Epidermal melanocyte (primary cell): ENCODE measurements around the gene AGAP2.
A peak's percentile ranks its signal among the peaks of the same experiment; 100 is the strongest.
"Not testable (repeated sequence)": the region's sequence is repeated elsewhere in the genome, so short reads cannot be mapped to it uniquely, and the experiment has no call there.

ENCODE experiments used
- DNase-seq: peaks from one replicate; pipeline ENCODE4 v3.0.0; 2011; ENCODE audit warnings: low spot score; ENCODE audit not compliant: insufficient read length

Gene AGAP2

GRCh38 chr12:57698414-57698813 is 40.1 kb downstream of the AGAP2 start:
- no peak for DNase-seq

- no peak for DNase-seq
Measured at GRCh38 chr12:57697076-57697475, 41.5 kb downstream of the AGAP2 start.

GRCh38 chr12:57695770-57696432 is 42.6 kb downstream of the AGAP2 start:
- DNase-seq, result no peak

- no peak for DNase-seq
Measured at GRCh38 chr12:57694459-57695019, 44.0 kb downstream of the AGAP2 start.

- DNase-seq, result peak; percentile 92
Measured at GRCh38 chr12:57693659-57694458, 44.7 kb downstream of the AGAP2 start, which contains the start of gene OS9. Gene OS9 (plus strand): TSS chr12:57694132. CDS start chr12:57694162, 30 bp downstream.

- no peak for DNase-seq
Measured at GRCh38 chr12:57693317-57693658, 45.3 kb downstream of the AGAP2 start.

- DNase-seq, result no peak
Measured at GRCh38 chr12:57692500-57692899, 46.0 kb downstream of the AGAP2 start.

GRCh38 chr12:57688931-57689330 is 49.6 kb downstream of the AGAP2 start:
- no peak for DNase-seq

DNA sequence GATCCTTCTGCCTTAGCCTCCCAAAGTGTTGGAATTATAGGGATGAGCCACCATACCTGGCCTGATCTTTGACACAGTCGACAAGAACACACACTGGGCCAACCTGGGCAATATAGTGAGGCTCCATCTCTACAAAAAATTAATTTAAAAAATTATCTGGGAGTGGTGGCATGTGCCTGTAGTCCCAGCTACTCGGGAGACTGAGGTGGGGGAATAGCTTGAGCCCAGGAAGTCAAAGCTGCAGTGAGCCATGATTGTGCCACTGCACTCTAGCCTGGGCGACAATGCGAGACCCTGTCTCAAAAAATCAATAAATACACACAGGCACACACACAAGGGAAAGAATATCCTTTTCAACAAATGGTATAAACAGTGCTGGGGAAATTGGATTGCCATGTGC is 50.7 kb downstream of the AGAP2 start:
- no peak for DNase-seq

GRCh38 chr12:57679697-57680096 is 58.8 kb downstream of the AGAP2 start:
- no peak for DNase-seq

DNA sequence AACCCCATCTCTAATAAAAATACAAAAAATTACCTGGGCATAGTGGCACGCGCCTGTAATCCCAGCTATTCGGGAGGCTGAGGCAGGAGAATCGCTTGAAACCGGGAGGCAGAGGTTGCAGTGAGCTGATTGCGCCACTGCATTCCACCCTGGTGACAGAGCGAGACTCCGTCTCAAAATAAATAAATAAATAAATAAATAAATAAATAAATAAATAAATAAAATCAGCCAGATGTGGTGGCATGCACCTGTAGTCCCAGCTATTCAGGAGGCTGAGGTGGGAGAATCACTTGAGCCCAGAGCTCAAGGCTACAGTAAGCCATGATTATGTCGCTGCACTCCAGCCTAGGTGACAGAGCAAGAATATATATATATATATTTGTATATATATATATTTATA is 60.6 kb downstream of the AGAP2 start:
- not testable (repeated sequence) for DNase-seq

GRCh38 chr12:57674691-57675090 is 63.9 kb downstream of the AGAP2 start:
- DNase-seq, result no peak
